GM18951 (cell line): ENCODE data around the gene KCTD5.
"Not testable (repeated sequence)": the region's sequence is repeated elsewhere in the genome, so short reads cannot be mapped to it uniquely, and the experiment has no call there.

Experiments used
- POLR2A ChIP-seq: IDR thresholded peaks from 4 replicates; pipeline ENCODE4 v1.6.1; 2011; ENCODE audit warnings: mild to moderate bottlenecking; ENCODE audit not compliant: insufficient read length, insufficient read depth; ENCODE audit errors: extremely low read depth
- in situ Hi-C: fragments of 300-500 bp; cut with MboI; formaldehyde crosslinking; loops from one replicate; pipeline ENCODE4 v1.12.0; 2022; ENCODE audit warnings: low sequenced_read_pairs, mixed read lengths, inconsistent platforms; ENCODE audit not compliant: unreplicated experiment

Gene KCTD5

GRCh38 chr16:2686912-2687507, 4.7 kb downstream of the KCTD5 start:
- TF ChIP-seq POLR2A, result peak; percentile 28
- in situ Hi-C loops, result loop anchor here (5.0 kb wide), 1 partner anchor 80 kb away; no protein-coding TSS in a partner anchor

DNA sequence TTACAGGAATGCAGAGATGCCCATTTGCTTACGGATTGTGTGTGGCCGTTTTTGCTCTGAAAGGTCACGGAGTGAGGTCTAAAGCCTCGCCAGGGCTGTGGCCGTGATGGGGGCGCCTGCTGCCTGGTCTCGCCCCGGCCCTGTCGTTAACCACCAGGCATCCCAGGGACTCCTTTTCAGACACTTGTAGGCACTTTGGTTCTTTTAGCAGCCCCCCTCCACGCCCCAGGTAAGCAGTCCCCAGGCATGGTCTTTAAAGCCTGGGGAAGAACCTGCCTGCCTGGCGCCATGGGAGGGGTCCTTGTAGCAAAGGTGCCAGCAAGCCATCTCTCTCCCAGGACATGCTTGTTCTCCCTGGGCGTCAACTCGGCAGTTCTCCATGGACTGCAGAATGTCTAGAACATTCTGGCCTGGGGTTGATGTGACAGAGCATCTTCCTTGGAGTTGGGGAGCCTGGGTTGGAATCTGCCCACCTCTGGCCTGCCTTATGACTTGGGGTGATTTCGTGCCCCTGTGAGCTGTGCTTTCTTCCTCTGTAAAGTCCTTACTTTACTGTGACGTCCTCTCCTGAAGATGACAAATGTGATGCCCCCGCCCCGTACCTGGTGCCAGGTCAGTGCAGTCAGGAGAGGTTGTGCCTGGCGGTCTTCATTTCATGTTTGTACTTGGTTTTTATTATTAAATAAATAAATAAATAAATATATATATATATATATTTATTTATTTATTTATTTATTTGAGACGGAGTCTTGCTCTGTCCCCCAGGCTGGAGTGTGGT, 5.4 kb downstream of the KCTD5 start:
- in situ Hi-C loops, result loop anchor here (5.0 kb wide), 1 partner anchor 80 kb away; no protein-coding TSS in a partner anchor
- no peak for TF ChIP-seq POLR2A

DNA sequence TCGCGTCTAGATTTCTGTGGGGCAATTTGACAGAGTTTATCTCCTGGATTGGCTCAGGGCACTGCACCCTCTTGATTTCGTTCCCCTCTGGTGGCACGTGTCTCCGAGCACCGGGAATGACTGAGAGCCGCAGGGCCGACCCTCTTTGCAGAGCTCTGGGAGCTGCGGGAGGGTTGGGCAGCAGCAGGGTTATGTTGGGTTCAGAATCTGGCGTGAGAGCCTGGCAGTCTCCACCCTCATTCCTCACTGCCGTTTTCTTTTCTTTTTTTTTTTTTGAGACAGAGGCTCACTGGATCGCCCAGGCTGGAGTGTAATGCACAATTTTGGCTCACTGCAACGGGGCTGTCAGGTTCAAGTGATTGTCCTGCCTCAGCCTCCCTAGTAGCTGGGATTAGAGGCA, 7.1 kb downstream of the KCTD5 start:
- in situ Hi-C loops, result loop anchor here (5.0 kb wide), 1 partner anchor 82 kb away; no protein-coding TSS in a partner anchor

- TF ChIP-seq POLR2A, result no peak
- in situ Hi-C loops, result loop anchor here (5.0 kb wide), 1 partner anchor 83 kb away; no protein-coding TSS in a partner anchor
Observed at GRCh38 chr16:2689968-2690801, 7.9 kb downstream of the KCTD5 start.

DNA sequence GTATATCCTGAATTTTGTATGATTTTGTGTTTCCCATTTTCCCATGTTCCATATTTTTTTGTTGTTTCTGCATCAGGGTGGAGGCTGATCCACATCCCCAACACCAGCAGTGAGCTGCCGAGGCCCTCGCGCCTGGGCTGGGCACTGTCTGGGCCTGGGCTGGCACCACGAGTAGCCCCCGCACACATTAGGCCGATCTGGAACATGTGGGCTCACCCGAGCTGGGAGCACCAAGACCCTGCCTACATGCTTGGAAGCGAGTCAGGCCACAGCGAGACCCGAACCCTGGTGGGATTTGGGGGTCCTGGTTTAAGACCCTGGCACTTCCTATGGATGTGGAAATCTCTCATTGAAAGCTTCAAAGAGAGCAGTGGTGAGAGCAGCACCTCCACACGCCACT, 8.5 kb downstream of the KCTD5 start:
- in situ Hi-C loops, result no loop called here
- TF ChIP-seq POLR2A, result no peak

GRCh38 chr16:2691491-2692248, 9.3 kb downstream of the KCTD5 start:
- TF ChIP-seq POLR2A, result no peak
- in situ Hi-C loops, result no loop called here

GRCh38 chr16:2692251-2692947, 10.1 kb downstream of the KCTD5 start:
- in situ Hi-C loops, result no loop called here
- TF ChIP-seq POLR2A, result no peak

DNA sequence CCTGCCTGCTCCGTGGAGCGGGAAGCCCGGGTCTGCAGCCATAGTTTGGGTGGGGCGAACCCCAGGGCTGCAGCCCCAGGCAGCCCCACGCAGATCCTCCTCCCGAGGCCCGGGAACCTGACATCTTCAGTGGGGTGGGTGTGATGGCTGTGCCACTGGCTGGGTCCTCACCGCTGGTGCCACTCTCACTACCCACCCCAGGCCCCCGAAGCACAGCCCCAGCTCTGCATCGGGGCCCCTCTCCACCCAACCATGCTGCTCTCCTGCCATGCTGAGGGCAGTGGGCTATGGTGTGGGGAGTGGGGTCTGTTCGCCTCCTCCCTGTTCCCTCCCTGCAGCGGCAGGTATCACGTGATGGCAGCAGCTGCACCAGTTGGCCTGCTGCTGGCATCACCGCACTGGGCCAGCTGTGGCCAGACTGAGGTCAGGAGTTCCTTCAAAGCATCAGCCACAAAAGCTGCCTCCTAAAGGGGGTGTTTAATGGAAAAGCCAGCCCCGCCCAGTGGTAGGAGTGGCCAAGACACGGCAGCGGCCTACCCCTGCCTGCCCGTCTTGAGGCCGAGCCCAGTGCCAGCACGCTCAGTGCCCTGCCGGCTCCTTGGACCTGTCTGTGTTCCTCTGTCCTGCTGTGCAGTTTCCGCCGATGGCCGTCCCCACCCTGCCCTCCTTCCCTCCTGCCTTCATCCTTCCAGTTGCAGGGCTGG, 10.8 kb downstream of the KCTD5 start:
- in situ Hi-C loops, result no loop called here
- no peak for TF ChIP-seq POLR2A

GRCh38 chr16:2696601-2697250, 14.4 kb downstream of the KCTD5 start:
- in situ Hi-C loops, result not testable (repeated sequence)

DNA sequence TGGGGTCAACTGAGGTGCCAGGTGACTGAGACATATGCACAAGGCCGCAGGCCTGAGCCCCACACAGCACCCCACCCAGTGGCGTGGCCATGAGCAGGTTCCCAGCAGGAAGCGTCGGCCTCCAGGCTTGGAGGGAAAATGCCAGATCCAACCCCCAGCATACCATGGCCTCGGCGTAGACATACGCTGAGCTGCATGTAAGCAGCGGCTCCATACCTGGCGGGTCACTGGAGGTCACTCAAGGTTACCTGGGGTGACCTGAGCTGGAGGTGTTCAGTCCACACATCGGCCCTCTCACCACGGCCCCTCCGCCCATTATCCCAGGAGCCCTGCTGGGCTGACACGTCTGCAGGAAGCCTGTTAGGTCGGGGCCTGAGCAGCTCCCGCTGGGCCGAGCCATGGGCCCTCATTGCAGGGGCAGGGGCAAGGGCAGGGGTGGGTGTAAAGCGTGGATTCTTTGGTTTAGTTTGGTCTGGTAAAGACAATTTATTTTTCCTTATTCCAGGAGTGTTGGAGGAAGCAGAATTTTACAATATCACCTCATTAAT, 15.2 kb downstream of the KCTD5 start:
- in situ Hi-C loops, result no loop called here
- no peak for TF ChIP-seq POLR2A

DNA sequence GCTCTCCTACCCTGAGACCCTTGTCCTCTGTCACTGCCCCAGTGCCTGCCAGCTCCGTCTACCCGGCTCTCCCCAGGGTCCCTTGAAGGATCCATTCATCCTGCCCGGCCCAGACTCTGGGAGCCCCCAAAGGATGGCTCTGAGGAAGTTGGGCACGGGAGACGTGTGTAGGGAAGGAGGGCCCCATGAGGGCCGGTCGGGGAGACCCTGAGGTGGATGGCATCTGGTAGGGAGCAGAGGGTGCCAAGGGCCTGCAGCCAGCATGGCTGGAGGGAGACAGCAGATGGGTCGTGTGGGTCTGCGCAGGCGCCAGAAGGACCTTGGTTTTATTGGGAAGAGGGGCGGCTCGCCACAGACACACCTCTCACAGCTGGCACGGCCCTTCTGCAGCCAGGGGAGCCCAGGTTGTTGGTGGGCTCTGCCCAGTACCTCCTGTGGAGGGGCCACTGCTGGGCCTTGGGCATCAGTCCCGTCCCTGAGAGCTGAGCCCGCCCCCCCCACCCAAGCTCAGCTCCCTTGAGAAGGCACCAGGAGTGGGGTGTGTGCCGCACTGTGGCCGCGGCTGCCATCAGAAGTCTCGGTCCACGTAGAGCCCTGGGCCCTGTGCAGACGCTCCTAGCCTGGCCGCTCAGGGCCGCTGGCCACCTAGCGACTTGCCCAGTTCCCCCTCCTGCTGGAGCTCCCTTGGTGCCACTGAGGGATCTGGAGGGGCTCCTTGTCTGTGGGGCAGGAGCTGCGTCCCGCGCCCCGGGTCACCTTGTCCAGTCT, 16.0 kb downstream of the KCTD5 start:
- no peak for TF ChIP-seq POLR2A
- in situ Hi-C loops, result no loop called here
